Islet of Langerhans (tissue), 1 donor: Measurements from ENCODE around the gene ALKBH1.
"Not testable (repeated sequence)": the region's sequence is repeated elsewhere in the genome, so short reads cannot be mapped to it uniquely, and the experiment has no call there.

Experiments
- FAIRE-seq: peaks from one replicate; lab custom pipeline; 2011; peaks lifted over from hg19 to GRCh38; lab: Jason Lieb, UNC

Gene ALKBH1

GRCh38 chr14:77707724-77708408 is at the start of gene ALKBH1, which contains the start of gene SLIRP:
TSS of gene ALKBH1 (minus strand) at chr14:77708023. CDS start at chr14:77708004, 19 bp downstream.
TSS of gene SLIRP (plus strand) at chr14:77708103. CDS start at chr14:77708112, 9 bp downstream.
- FAIRE-seq = no peak

- no peak for FAIRE-seq
Observed at GRCh38 chr14:77752799-77753516, 45.1 kb upstream of the ALKBH1 start.

- peak; percentile 49 for FAIRE-seq
Observed at GRCh38 chr14:77752266-77752665, 44.4 kb upstream of the ALKBH1 start.

DNA sequence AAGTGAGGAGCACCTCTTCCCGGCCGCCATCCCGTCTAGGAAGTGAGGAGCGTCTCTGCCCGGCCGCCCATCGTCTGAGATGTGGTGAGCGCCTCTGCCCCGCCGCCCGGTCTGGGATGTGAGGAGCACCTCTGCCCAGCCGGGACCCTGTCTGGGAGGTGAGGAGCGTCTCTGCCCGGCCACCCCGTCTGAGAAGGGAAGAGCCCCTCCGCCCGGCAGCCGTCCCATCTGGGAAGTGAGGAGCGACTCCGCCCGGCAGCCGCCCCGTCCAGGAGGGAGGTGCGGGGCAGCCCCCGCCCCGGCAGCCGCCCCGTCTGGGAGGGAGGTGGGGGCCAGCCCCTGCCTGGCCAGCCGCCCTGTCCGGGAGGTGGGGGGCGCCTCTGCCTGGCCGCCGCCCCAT is 39.6 kb upstream of the ALKBH1 start:
- not testable (repeated sequence) for FAIRE-seq

DNA sequence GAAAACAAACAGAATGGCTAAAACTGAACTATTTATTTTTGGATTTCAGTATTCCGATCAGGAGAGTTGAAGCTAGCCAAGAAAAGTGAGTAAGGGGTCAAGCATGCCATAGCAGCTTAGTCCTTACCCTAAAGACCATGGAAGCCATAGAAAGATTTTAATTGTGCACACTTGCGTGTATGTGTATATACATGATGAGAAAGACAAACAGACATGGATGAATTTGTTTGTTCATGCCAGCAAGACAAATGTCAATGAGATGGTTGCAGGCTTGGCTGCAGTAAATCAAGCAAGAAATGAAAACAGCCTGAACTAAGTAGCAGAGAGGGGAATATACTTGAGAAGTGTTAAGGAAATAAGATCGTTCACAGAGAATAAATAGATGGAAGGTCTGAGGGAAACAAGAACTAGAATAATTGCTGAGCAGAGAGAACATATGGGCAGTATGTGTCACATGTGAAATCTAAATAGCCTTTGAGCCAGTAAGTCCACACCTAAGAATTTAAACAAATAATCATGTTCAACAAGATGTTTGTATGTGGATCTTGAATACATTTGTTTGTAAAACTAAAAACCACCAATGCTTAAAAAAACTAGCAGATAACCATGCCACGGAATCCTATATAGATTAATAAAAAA is 38.4 kb upstream of the ALKBH1 start:
- FAIRE-seq = no peak

- no peak for FAIRE-seq
Observed at GRCh38 chr14:77741438-77741837, 33.6 kb upstream of the ALKBH1 start.

GRCh38 chr14:77738559-77739250 is 30.9 kb upstream of the ALKBH1 start:
- FAIRE-seq = peak; percentile 95

GRCh38 chr14:77730976-77731497 is 23.2 kb upstream of the ALKBH1 start:
- FAIRE-seq = peak; percentile 61

DNA sequence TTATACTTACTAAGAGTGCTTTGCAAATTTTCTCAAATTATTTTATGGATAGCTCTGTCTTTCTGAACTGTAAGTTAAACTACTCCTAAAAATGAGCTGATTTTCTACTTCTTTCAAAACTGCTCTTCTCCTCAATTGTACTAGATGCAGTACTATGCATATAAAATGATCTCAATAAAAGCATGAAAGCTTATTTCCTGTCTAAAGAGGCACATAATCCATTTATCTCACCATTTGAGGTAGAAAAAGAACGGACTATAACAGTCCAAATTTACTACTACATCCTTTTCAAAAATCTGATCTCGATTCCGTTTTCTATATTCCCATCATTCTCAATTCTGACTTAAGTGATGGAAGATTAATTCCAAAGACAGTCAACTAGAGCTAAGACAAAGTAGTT is 14.5 kb upstream of the ALKBH1 start:
- no peak for FAIRE-seq

- no peak for FAIRE-seq
Observed at GRCh38 chr14:77721437-77721836, 13.6 kb upstream of the ALKBH1 start.

- no peak for FAIRE-seq
Observed at GRCh38 chr14:77717608-77718305, 9.9 kb upstream of the ALKBH1 start.

GRCh38 chr14:77714926-77715325 is 7.1 kb upstream of the ALKBH1 start:
- FAIRE-seq = no peak

GRCh38 chr14:77710364-77710763 is 2.5 kb upstream of the ALKBH1 start:
- FAIRE-seq = no peak

DNA sequence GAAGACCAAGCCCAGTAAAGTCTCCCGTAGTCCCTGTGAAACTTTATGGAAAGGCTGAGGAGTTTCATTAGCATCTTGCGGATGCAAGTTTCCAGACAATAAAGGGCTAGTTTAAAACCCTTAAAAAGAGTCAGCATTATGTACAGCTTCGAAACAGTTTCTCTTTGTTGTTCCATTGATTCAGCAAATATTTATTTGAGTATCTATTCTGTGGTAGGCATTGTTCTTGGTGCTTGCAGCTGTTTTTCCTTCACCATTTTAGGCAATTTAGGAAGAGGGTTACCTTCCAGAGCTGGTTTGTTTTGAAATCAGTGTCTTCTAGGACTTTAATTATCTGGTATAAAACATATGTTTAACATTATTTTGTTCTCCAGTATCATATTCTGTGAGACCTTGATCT is 1.6 kb upstream of the ALKBH1 start:
- no peak for FAIRE-seq

DNA sequence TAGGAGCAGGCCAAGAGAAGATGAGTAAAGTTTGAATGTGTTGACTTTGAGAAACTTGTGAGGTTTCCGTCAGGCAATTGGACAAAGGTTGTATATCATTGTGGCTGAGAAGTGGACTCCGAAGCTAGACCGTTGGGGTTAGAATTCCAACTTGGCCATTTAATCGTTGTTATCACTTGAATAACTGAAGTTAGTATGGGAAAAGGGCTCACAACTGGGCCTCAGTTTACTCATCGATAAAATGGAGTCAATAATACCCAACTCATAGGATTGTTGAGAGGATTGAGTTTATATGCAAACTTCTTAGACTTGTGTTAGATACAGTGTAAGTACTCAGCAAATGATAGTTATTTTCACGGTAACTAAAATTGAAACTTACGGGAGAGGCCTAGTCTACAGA is 926 bp upstream of the ALKBH1 start:
- no peak for FAIRE-seq

DNA sequence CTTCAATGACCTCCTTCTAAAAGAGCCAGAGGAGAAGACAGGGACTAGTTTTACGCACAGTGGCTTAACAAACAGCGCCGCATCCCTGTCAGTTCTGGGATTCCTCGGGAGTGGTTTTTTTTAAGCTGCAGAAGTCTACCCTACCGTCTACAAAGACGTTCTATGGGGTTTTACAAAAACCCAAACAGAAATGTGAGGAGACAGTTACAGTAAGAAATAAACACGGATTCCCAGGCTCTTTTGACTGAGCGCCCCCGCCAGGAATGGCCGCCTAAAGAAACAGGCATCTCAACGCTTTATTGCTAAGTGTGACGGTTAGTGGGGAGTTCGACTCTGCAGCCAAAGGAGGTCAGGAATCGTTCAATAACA is 484 bp downstream of the ALKBH1 start:
- no peak for FAIRE-seq

GRCh38 chr14:77691259-77691658 is 16.6 kb downstream of the ALKBH1 start:
- peak; percentile 99 for FAIRE-seq

DNA sequence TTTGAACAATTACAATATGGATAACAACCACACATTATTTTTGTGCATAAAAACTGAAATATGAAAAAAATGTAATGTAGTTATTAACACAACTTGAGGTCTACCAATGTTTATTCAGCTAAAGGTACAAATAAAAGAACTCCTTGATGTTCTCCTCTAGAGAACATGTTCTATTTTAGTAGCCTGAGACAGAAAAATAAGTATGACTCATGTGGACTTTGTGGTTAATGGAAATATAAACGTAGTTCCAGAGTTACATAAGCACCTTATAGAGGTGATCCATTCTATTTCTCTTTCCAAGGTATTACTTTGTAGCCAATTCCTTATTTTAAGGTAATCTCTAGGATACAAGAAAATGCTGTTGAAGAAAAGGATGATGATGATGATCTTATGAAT is 25.7 kb downstream of the ALKBH1 start:
- peak; percentile 99 for FAIRE-seq

- no peak for FAIRE-seq
Observed at GRCh38 chr14:77681196-77682157, 26.3 kb downstream of the ALKBH1 start.

- no peak for FAIRE-seq
Observed at GRCh38 chr14:77674931-77675330, 32.9 kb downstream of the ALKBH1 start.

GRCh38 chr14:77673193-77673592 is 34.6 kb downstream of the ALKBH1 start:
- FAIRE-seq = no peak
